ENCODE results near the gene TRIM62.

TRIM62 gene
- long read RNA-seq, donor 1, partial matches to known transcripts, result 0 of 4 reads
- long read RNA-seq, donor 1, other reads (novel, unspliced or antisense), result 0 of 4 reads
- long read RNA-seq, donor 2, partial matches to known transcripts, result 0 of 1 reads
- long read RNA-seq, donor 2, other reads (novel, unspliced or antisense), result 0 of 1 reads
- long read RNA-seq, donor 3, result 0 reads
- long read RNA-seq, donor 4, partial matches to known transcripts, result 44 of 56 reads
- long read RNA-seq, donor 4, other reads (novel, unspliced or antisense), result 10 of 56 reads
- long read RNA-seq, donor 5, result 0 reads
- long read RNA-seq, donor 6, partial matches to known transcripts, result 56 of 58 reads
- long read RNA-seq, donor 6, other reads (novel, unspliced or antisense), result 0 of 58 reads
- long read RNA-seq, donor 7, partial matches to known transcripts, result 5 of 6 reads
- long read RNA-seq, donor 7, other reads (novel, unspliced or antisense), result 0 of 6 reads
- long read RNA-seq, donor 8, result 0 reads

DNA sequence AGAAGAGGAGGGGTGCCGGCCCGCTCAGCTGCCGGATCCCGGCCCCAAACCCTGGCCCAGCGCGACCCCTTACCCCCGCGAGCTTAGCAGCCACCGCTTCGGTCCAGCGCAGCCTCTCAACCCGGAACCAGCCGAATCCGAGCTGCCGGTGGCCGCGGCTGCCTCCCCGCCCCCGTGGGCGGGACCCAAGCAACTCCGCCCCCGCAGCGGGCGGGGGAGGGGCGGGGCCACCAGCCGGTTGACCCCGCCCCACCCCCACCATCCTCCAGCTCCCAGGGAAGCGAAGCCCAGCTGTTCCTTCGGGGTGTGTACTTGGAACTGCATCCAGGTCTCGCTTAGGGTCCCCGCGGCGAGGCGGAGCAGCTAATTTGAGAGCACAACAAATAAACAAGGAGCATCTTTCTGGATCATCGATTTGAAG lies at the start of gene TRIM62:
TSS of gene TRIM62 (minus strand) at position 123 of the 421 bp plus-strand sequence. CDS start 611 bp downstream, outside the sequence.
- DNase-seq, result peak; percentile 95

GRCh38 chr1:33231166-33231565 lies 49.3 kb upstream of the TRIM62 start:
- DNase-seq, result no peak

DNA sequence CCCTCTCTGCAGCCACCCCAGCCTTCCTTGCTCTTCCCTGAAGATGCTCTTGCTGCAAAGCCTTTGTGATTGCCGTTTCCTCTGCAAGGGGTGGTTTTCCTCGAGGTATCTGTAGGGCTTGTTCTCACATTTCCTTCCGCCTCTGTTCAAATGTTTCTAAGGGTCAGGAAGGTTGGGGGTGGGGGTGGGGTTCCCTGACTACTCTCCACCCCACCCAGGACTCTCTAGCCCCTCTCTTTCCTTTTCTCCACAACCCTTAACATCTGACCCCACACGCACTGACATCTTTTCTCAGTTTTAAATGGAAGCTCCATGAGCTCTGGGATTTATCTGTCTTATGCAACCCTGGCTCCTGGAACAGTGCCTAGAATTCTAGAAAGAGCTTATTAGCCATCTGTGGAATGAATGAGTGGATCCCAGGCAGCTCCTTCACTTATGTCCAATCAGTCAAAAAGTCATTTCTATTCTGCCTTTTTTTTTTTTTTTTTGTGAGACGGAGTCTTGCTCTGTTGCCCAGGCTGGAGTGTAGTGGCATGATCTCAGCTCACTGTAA lies 47.2 kb upstream of the TRIM62 start:
- no peak for DNase-seq

- DNase-seq, result no peak
Observed at GRCh38 chr1:33225586-33225985, 43.7 kb upstream of the TRIM62 start.

- no peak for DNase-seq
Observed at GRCh38 chr1:33224166-33224707, 42.4 kb upstream of the TRIM62 start.

DNA sequence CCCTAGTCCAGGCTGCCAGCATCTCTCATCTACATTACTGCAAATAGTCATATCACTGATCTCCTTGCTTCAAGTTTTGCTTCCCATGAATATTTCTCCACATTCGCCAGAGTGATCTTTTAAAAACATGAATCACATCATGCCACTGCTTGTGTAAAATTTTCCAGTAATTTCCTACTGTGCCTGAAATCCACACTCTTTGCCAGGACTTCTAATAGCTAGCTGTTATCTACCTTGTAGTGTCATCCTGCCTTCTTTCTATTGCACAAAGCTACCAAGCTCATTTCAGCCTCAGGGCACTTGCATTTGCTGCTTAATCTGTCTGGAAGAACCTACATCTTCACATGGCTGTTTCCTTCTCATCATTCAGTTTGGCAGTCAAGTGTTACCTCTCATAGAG lies 40.5 kb upstream of the TRIM62 start:
- no peak for DNase-seq

DNA sequence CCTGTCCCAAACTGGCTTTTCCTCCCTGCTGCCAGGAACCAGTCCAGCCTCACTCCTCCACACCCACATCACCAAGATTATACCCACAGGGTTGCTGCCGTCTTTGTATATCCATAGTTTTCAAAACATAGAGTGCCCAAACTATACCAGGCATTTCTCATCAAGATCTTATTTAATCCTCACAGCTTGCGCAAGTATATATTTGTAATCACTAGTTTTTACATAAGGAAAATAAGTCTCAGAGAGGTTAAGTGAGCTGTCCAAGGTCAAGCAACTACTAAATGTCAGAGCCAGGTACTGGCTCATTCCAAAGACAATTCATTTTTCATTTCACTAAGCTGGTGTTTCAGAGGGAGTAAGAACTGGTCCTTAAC lies 39.5 kb upstream of the TRIM62 start:
- no peak for DNase-seq

DNA sequence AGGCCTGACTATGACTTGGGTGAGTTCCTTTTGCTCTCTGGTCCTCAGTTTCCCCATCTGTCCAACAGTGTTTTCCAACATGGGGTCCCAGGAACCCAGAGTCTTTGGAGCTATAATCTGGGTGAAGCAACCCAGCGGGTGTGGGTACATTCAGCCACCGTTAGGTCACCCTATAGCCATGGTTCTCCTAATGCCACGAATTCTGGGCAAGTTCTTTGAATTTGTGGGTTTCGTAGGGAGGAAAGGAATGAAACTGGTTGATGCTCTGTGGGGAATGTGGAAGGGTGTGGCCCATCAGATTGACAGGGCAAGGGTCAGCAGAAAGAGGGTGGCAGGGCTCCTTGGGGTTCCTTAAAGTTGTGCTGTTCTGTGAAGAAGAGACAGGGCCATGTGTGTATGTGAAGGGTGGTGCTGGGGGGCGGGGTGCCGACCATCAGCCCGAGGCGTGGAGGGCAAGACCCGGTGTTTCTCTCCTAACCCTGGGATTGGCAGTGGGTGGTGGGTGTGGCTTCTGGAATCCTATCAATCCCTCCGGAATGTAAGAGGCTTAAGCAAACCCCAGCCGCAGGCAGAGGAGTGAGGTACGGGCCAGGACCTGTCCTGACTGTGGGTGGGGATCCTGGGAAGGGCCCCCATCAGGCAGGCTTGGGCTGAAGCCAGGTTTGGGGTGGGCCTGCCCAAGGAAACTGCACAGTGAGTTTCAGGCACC lies 39.0 kb upstream of the TRIM62 start:
- no peak for DNase-seq

DNA sequence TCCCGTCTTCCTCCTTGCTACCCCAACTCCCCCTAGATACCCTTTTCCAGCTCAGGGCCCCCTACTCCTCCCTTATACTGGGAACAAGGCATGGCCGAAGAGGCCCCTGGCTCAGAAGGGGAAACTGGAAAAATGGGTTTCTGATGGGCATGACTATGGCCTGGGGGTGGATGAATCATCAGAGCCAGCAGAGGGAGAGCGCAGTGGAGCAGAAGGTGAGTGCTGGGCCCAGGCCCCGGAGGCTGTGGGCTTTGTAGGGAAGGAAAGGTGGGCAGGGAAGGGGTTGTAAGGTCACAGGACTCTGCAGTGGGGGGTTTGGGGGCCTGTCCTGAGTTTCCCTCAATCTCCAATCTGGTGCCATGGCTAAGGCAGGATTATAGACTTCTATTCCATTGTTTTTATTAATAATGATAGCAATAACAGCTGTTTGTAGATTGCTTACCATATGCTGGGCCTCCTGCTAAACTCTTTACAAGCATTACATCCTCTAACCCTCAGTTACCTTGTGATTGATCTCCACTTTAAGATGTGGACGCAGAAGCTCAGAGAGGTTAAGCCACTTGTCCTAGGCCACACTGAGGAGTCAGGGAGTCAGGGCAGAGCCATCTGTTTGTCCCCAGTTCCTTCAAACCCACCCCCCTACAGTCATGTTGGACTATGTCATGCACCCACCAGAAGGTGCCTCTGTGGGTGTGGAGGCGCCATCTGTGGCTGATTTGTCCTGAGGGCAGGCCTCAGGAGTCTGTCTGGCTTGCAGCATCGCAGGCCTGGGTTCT lies 38.2 kb upstream of the TRIM62 start:
- DNase-seq, result no peak

DNA sequence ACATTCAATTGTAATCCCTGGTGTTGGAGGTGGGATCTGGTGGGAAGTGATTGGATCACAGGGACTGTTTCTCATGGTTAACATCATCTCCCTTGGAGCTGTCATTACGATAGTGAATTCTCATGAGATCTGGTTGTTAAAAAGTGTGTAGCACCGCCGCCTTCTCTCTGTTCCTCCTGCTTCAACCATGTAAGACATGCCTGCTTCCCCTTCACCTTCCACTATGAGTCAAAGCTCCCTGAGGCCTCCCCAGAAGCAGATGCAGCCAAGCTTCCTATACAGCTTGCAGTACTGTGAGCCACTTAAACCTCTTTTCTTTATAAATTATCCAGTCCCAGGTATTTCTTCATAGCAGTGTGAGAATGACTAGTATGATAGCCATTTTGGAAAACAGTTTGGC lies 30.1 kb upstream of the TRIM62 start:
- DNase-seq, result no peak

GRCh38 chr1:33206340-33206739 lies 24.5 kb upstream of the TRIM62 start:
- DNase-seq, result no peak

- DNase-seq, result no peak
Observed at GRCh38 chr1:33195556-33195955, 13.7 kb upstream of the TRIM62 start.

DNA sequence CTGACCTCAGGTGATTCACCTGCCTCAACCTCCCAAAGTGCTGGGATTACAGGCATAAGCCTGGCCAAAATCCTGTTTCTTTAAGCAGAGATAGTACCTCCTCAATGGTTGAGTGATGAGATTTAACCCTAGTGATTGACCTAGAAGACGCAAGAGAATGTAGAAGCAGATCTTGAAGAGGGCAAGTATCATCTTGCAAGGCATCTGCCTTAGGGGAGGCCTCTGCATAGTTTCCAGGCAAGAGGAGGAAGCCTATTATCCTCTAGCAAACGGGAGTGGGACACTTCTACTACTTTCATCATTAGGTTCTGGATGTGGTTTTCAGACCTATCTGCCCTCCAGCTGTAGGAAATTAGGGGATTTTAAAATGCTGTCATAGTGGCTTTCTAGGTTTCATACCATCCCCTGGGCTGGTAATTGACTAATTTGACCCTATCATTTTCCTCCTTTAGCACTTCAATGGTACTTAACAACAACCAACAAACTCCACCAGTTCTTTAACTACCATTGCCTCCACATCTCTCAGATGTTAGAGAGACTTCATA lies 10.0 kb upstream of the TRIM62 start:
- no peak for DNase-seq

DNA sequence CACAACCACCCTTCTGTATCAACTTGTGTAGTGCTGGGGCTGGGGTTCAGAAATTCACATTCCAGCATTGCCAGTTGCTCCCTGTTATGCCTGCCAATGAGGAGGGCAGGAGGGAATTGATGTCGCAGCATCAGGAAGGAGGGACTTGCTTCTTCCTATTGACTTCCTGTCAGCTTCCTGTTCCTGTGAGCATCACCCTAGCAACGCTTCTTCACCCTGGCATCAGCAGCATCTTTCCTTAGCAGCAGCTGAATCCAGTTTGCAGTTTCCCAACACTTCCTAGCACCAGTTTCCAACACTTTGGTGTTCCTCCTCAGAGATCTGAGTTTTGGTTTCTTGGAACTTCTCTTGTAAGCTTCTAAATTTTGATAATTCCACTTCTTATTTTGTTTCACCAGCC lies 8.9 kb upstream of the TRIM62 start:
- DNase-seq, result no peak

DNA sequence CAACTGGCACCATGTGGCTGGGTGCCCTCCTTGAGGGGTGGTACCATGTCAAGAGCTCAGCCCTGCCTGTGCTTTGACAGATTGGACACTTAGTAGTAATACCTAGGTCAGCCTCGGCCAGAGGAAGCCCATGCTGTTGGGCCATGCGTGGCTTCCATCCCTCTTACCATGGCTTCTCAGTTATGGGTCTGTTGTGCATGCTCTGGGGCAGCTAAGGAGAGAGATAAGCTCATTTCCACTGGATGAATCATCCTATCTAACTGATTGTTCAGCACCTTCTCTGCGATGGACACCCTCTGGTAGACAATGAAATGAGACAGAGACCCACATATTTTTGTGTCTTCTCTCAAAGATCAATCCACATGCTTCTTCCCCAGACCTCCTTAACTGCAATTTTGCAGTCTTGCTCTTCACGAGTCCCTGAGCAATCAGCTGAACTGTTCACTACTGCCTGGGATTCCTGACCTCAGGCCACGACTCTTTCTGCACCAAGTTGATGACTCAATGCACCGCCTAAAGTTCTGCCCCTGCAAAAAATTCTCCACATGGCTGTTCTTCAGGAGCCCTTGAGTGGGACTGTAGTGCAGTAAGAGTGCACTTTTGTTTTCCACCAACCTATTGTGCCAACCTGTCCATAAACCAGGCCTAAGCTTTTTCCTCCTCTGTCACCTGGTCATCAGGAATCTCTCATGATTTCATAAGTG lies 6.9 kb upstream of the TRIM62 start:
- no peak for DNase-seq

DNA sequence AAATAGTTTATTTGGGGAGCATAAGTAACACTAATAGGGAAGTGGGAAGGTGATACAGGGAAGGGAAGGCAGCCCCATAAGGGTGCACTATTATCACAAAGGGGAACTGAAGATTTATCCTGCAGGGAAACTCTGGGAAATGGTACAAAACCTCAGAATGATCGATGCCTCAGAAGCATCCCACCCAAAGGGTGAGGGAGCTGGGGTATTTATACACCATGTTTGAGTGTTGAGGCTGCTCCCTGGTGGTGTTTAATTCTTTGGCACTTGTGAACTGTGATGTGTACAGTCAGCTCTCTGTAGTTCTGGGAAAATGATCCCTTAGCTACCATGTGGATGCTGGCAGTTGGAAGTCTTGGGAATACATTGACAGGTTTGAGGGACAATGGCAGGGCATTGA lies 5.1 kb upstream of the TRIM62 start:
- DNase-seq, result no peak

GRCh38 chr1:33185541-33185940 lies 3.7 kb upstream of the TRIM62 start:
- DNase-seq, result no peak

GRCh38 chr1:33183306-33183705 lies 1.5 kb upstream of the TRIM62 start:
- no peak for DNase-seq

GRCh38 chr1:33182896-33183295 lies 1.1 kb upstream of the TRIM62 start:
- DNase-seq, result no peak

GRCh38 chr1:33182401-33182841 lies 578 bp upstream of the TRIM62 start:
- no peak for DNase-seq
